Stimulated activated effector memory CD8-positive, alpha-beta T cell treated with anti-CD3 and anti-CD28 coated beads, Interleukin-12 subunit alpha, Interleukin-12 subunit beta, amount 100 ng/mL, for 72 hours (primary cell): ENCODE results near the gene JAG1.

Experiments used
- ATAC-seq: fragments of 150-1000 bp; cut with Tn5 transposase; 2 replicates; pipeline ENCODE4 v1.10.0; 2021
- DNase-seq, 2 donors: peaks; one replicate each; pipeline ENCODE4 v3.0.0; 2021 to 2022; ENCODE audit warnings: low spot score in 2 of 2
- H3K27ac Mint-ChIP-seq: one replicate; pipeline ENCODE4 v1.8.0; 2022; ENCODE audit warnings: mild to moderate bottlenecking, mixed read lengths
- H3K36me3 Mint-ChIP-seq: one replicate; pipeline ENCODE4 v1.8.0; 2022; ENCODE audit warnings: mild to moderate bottlenecking, mixed read lengths
- H3K4me1 Mint-ChIP-seq: one replicate; pipeline ENCODE4 v1.8.0; 2022; ENCODE audit warnings: mixed read lengths
- H3K4me3 Mint-ChIP-seq: one replicate; pipeline ENCODE4 v1.8.0; 2022; ENCODE audit warnings: mild to moderate bottlenecking, mixed read lengths
- H3K9me3 Mint-ChIP-seq: one replicate; pipeline ENCODE4 v1.8.0; 2022; ENCODE audit warnings: mixed read lengths

JAG1 gene

GRCh38 chr20:10654630-10655029, 19.2 kb downstream of the JAG1 start:
- H3K27ac Mint-ChIP-seq, result no peak overlapping the region
- H3K36me3 Mint-ChIP-seq, result no peaks in the 10 kb centered on the region
- H3K4me1 Mint-ChIP-seq, result no peaks in the 10 kb centered on the region
- H3K4me3 Mint-ChIP-seq, result no peak overlapping the region
- ATAC-seq (no peak), DNase-seq (no peak)
- no peaks in the 10 kb centered on the region for H3K9me3 Mint-ChIP-seq

- no peak overlapping the region for H3K4me3 Mint-ChIP-seq
- H3K36me3 Mint-ChIP-seq, result no peaks in the 10 kb centered on the region
- H3K9me3 Mint-ChIP-seq, result no peaks in the 10 kb centered on the region
- ATAC-seq (no peak), DNase-seq (no peak)
- no peak overlapping the region for H3K27ac Mint-ChIP-seq
- no peaks in the 10 kb centered on the region for H3K4me1 Mint-ChIP-seq
Measured at GRCh38 chr20:10654250-10654610, 19.6 kb downstream of the JAG1 start.

DNA sequence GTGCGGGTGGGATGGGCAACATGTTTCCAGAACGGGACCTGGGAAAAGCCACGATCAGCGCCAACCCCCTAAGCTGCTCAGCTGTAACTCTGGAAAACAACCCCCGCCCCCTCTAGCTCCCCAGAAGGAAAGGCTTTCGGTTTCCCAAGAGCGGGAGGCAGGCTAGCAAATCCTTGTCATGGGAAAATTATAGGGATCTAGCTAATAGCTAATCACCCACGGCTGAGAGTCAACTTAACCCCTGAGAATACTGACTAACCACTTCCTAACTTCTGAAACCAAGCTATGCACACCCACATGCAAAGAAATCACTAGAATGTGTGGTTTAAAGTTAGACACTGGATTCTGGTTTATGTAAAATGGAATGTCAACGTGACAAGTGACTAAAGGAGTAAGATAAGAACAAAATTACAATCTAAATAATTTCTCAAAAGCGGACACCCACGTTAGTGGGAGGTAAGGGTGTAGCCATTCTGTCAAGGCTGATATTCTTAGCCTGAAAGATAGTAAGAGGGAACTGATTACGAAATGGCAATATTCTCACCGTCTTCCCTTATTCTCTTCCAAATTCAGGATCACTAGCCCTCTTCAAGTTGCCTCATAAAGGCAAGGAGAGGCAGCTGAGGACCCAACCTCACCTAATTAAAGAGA, 20.1 kb downstream of the JAG1 start:
- Mint-ChIP-seq H3K27ac (no peak overlapping the region), H3K4me3 (no peak overlapping the region), H3K36me3 (no peaks in the 10 kb centered on the region), H3K4me1 (no peaks in the 10 kb centered on the region), H3K9me3 (no peaks in the 10 kb centered on the region)
- no peak for ATAC-seq
- DNase-seq, result no peak

DNA sequence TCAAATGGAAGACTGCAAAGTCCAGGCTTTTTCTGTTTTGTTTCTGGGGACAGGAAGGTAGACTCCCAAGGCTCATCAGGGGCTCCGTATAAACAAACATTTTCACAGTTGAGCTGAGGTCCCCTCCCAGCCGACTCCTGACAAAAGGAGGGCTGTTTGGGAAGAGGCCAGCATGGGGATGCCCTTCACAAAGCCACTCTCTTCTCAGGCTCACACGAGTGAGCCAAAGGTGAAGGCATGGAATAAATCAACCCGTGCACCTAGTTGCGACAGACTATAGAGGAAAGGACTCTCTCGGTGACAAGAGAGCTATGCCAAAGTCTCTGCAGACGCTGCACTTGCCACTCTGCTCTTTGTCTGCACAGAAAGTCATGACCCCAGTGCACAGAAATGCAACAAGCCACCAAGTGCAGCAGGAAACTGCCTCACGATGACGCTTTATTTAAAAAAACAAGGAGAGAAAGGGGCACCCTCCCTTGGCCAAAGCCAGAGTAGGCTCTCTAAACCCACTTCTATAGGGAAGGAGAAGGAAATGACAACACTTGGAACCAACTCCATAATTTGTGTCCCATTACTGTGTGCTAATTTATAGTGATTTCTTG, 21.0 kb downstream of the JAG1 start:
- no peaks in the 10 kb centered on the region for H3K4me1 Mint-ChIP-seq
- no peak for DNase-seq
- no peaks in the 10 kb centered on the region for H3K36me3 Mint-ChIP-seq
- H3K27ac Mint-ChIP-seq, result no peak overlapping the region
- no peak for ATAC-seq
- H3K4me3 Mint-ChIP-seq, result no peak overlapping the region
- H3K9me3 Mint-ChIP-seq, result no peaks in the 10 kb centered on the region

DNA sequence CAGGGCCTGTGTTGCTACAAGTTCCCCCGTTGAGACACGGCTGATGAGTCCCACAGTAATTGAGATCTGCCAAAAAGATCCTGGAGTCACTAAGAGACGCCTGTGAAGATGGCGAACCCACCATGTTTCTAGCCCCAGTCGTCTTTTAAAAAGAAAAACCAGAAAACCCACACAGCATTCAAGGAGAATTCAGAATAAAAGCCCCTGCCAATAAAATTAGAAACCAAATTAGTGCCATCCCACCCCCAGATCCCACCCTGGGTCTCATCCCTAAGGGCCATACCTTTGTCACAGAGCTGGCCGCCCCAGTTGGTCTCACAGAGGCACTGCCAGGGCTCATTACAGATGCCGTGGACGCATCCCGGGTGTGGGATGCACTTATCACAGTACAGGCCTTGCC, 21.6 kb downstream of the JAG1 start:
- H3K9me3 Mint-ChIP-seq, result no peaks in the 10 kb centered on the region
- no peaks in the 10 kb centered on the region for H3K36me3 Mint-ChIP-seq
- ATAC-seq (no peak), DNase-seq (no peak)
- H3K4me1 Mint-ChIP-seq, result no peaks in the 10 kb centered on the region
- H3K27ac Mint-ChIP-seq, result no peak overlapping the region
- no peak overlapping the region for H3K4me3 Mint-ChIP-seq

- H3K27ac Mint-ChIP-seq, result no peak overlapping the region
- no peaks in the 10 kb centered on the region for H3K36me3 Mint-ChIP-seq
- no peaks in the 10 kb centered on the region for H3K4me1 Mint-ChIP-seq
- no peak overlapping the region for H3K4me3 Mint-ChIP-seq
- ATAC-seq (peak; percentile 20), DNase-seq (no peak)
- no peaks in the 10 kb centered on the region for H3K9me3 Mint-ChIP-seq
Measured at GRCh38 chr20:10651227-10651990, 22.4 kb downstream of the JAG1 start.

- no peaks in the 10 kb centered on the region for H3K4me1 Mint-ChIP-seq
- no peak for DNase-seq
- no peaks in the 10 kb centered on the region for H3K9me3 Mint-ChIP-seq
- no peak overlapping the region for H3K27ac Mint-ChIP-seq
- no peak overlapping the region for H3K4me3 Mint-ChIP-seq
- H3K36me3 Mint-ChIP-seq, result no peaks in the 10 kb centered on the region
- no peak for ATAC-seq
Measured at GRCh38 chr20:10649797-10650160, 24.0 kb downstream of the JAG1 start.

- no peak for DNase-seq
- H3K9me3 Mint-ChIP-seq, result no peaks in the 10 kb centered on the region
- no peaks in the 10 kb centered on the region for H3K36me3 Mint-ChIP-seq
- H3K4me1 Mint-ChIP-seq, result no peaks in the 10 kb centered on the region
- no peak for ATAC-seq
- H3K27ac Mint-ChIP-seq, result no peak overlapping the region
- no peak overlapping the region for H3K4me3 Mint-ChIP-seq
Measured at GRCh38 chr20:10649080-10649796, 24.6 kb downstream of the JAG1 start.

- DNase-seq, result no peak
- no peak for ATAC-seq
- Mint-ChIP-seq H3K36me3 (no peaks in the 10 kb centered on the region), H3K4me1 (no peaks in the 10 kb centered on the region), H3K4me3 (no peak overlapping the region), H3K9me3 (no peaks in the 10 kb centered on the region), H3K27ac (no peak overlapping the region)
Measured at GRCh38 chr20:10648651-10649050, 25.1 kb downstream of the JAG1 start.

GRCh38 chr20:10647909-10648308, 25.9 kb downstream of the JAG1 start:
- H3K27ac Mint-ChIP-seq, result no peak overlapping the region
- no peaks in the 10 kb centered on the region for H3K36me3 Mint-ChIP-seq
- no peak for DNase-seq
- no peak for ATAC-seq
- no peaks in the 10 kb centered on the region for H3K9me3 Mint-ChIP-seq
- H3K4me1 Mint-ChIP-seq, result no peaks in the 10 kb centered on the region
- no peak overlapping the region for H3K4me3 Mint-ChIP-seq

- no peaks in the 10 kb centered on the region for H3K9me3 Mint-ChIP-seq
- no peak for DNase-seq
- H3K36me3 Mint-ChIP-seq, result no peaks in the 10 kb centered on the region
- H3K27ac Mint-ChIP-seq, result no peak overlapping the region
- ATAC-seq, result peak; percentile 52
- H3K4me1 Mint-ChIP-seq, result no peaks in the 10 kb centered on the region
- H3K4me3 Mint-ChIP-seq, result no peak overlapping the region
Measured at GRCh38 chr20:10647471-10647870, 26.3 kb downstream of the JAG1 start.

GRCh38 chr20:10646886-10647420, 26.8 kb downstream of the JAG1 start:
- DNase-seq (no peak), ATAC-seq (no peak)
- no peaks in the 10 kb centered on the region for H3K4me1 Mint-ChIP-seq
- H3K9me3 Mint-ChIP-seq, result no peaks in the 10 kb centered on the region
- no peak overlapping the region for H3K4me3 Mint-ChIP-seq
- no peak overlapping the region for H3K27ac Mint-ChIP-seq
- no peaks in the 10 kb centered on the region for H3K36me3 Mint-ChIP-seq

DNA sequence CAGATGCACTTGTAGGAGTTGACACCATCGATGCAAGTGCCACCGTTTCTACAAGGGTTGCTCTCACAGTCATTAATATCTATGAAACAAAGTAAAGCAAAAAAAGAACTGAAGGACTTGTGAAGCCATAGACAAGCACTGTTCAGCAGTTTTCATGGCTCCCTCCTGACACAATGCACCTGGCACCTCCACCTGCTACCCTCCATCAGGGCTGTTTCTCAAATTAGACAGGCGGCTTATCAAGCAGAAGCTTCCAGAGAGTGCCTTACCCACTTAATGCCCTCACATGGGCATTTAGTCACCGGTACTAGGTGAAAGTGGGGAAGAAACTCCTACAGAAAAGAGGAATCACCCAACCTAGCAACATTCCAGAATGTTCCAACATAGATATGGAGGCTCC, 27.8 kb downstream of the JAG1 start:
- Mint-ChIP-seq H3K4me3 (no peak overlapping the region), H3K4me1 (no peaks in the 10 kb centered on the region), H3K36me3 (no peaks in the 10 kb centered on the region), H3K27ac (no peak overlapping the region), H3K9me3 (no peaks in the 10 kb centered on the region)
- ATAC-seq (no peak), DNase-seq (no peak)

DNA sequence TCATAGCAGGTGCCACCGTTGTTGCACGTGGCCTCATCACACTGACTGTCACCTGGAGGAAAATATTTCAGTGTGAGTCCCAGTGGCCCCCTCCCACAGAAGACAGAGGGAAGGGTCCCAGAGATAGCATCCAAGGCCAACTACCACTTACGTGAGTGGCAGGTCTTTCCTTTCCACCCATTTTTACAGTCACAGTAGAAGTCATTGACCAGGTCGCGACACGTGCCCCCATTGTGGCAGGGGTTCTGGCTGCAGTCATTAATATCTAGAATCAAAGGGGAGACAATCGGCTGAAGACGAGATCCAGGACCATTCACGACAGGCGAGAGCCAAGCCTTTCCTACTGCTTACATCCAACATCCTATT, 28.6 kb downstream of the JAG1 start:
- H3K9me3 Mint-ChIP-seq, result no peaks in the 10 kb centered on the region
- H3K4me1 Mint-ChIP-seq, result no peaks in the 10 kb centered on the region
- ATAC-seq, result no peak
- DNase-seq, result no peak
- no peaks in the 10 kb centered on the region for H3K36me3 Mint-ChIP-seq
- H3K27ac Mint-ChIP-seq, result no peak overlapping the region
- no peak overlapping the region for H3K4me3 Mint-ChIP-seq

DNA sequence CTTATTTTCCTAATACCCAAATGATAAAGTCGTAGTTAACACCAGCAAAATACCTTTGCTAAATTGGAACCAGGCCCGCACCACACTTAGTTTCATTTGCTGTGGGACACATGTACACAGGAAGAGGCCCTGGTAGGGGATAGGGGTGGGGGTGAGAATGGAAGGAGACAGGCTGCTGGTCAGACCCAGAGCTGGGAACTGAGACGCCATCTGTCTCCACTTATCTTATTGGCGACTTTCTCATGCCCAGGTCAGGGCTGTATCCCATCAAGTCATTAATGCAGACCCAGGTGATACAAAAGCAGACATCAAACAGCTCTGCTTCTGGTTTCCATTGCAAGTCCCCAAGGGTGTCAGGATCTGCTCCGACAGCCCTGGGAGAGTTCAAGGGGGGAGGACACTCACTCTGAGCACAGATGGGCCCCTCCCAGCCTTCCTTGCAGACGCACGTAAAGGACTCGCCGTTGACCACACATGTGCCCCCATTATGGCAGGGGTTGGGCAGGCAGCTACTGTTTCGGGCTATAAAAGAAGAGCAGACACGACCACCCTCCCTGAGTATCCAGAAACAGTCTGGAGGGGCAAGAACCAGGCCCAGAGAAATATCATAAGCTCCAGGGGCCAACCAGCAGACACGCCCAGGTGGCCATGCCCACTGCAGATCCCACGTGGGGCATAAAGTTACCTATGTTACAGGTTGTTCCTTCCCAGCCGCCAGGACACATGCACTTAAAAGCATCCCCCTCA, 29.2 kb downstream of the JAG1 start:
- Mint-ChIP-seq H3K9me3 (peaks cover 1% of the 10 kb centered on the region), H3K27ac (no peak overlapping the region), H3K4me1 (no peaks in the 10 kb centered on the region), H3K4me3 (no peak overlapping the region), H3K36me3 (no peaks in the 10 kb centered on the region)
- DNase-seq (no peak), ATAC-seq (no peak)
